Kidney capillary endothelial cell (primary cell): ENCODE data around the gene PPP3CA.
"Not testable (repeated sequence)": the region's sequence is repeated elsewhere in the genome, so short reads cannot be mapped to it uniquely, and the experiment has no call there.

ENCODE experiments used
- DNase-seq: peaks from one replicate; pipeline ENCODE4 v3.0.0-alpha.2; 2018; ENCODE audit warnings: low spot score

The PPP3CA gene

GRCh38 chr4:101101072-101101471, 246.3 kb downstream of the PPP3CA start:
- DNase-seq, result no peak

DNA sequence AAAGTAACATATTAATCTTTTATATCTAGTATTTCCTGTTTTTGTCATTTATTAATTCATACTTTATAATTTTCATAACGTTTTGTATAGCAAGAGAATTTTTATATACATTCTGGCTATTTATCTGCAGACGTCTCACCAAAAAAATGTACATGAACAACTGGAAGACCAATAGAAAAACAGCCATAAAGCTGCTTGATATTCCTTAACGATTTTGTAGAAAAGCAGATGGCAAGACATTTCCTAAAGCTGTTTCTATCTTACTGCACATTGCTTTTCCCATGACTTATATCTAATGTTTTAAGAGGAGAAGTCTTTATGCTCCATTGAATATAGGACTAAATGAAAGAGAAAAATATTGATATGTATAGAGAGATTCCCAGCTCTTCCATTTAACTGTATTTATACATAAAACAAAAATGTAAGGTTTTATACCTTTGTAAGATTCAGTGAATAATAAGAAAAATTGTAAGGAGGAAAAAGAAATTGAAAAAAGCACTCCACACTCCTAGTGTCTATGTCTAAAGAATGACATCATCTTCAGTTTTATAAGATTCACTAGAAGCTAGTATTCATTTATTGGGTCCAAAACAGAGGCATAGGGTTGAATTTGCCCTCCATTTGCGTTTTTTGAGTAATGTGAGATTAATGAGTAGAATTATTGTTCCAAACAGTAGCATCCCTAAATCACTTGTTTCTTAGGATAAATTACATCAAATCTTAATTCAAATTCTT, 248.5 kb downstream of the PPP3CA start:
- no peak for DNase-seq

DNA sequence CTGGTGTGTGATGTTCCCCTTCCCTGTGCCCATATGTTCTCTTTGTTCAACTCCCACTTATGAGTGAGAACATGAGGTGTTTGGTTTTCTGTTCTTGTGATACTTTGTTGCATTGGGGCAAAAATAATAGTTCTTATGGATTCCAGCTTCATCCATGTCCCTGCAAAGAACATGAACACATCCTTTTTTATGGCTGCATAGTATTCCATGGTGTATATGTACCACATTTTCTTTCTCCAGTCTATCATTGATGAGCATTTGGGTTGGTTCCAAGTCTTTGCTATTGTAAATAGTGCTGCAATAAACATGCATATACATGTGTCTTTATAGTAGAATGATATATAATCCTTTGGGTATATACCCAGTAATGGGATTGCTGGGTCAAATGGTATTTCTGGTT, 254.7 kb downstream of the PPP3CA start:
- not testable (repeated sequence) for DNase-seq

DNA sequence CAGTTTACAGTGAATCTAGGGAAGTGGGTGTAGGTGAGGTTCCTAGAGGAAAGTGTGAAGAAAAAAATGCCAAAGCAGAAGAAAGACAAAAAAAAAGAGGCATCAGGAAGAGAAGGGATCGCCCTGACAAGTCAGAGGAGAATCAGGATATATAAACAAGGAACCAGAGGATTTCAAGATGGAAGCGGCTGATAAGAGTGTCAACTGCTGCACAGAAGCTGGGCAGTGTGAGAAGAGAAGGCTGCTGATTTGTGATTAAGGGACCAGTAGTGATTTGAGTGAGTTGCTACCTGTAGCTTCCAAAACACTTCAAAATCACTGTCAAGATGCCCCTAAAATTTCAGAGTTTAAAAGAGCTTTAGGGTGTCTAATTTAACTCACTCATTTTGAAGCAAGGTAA, 258.2 kb downstream of the PPP3CA start:
- no peak for DNase-seq

- DNase-seq, result no peak
Observed at GRCh38 chr4:101086801-101087586, 260.3 kb downstream of the PPP3CA start.

GRCh38 chr4:101083131-101083530, 264.2 kb downstream of the PPP3CA start:
- no peak for DNase-seq

DNA sequence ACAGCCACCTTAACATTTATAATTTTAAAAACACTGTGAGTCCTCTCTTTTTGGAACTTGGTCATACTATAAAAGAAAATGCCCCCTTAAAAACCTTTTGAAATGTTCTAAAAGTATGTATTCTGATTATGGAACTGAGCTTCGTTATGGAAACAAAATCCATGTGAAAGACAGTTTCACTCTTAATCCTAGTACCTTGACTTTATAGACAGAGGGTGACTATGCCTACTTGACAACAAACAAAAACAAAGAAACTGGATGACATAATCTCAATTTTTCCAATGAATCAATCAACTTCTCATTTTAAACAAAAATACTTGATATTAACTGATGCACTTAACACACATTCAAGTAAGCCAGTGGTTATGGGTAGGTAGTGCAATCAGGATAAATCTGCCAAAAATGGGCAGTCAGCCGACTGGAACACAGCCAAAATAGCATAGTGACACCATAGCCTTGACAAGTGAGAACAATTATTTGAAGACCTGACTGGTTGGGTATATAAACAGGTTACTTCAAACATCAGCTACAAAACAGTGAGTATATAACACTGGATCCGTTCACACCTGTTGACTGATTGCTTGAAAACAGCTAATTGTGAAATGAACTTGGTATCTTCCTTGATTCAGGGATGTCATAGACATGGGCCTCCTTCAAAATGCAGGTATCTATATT, 265.5 kb downstream of the PPP3CA start:
- no peak for DNase-seq

- no peak for DNase-seq
Observed at GRCh38 chr4:101081166-101081565, 266.2 kb downstream of the PPP3CA start.

DNA sequence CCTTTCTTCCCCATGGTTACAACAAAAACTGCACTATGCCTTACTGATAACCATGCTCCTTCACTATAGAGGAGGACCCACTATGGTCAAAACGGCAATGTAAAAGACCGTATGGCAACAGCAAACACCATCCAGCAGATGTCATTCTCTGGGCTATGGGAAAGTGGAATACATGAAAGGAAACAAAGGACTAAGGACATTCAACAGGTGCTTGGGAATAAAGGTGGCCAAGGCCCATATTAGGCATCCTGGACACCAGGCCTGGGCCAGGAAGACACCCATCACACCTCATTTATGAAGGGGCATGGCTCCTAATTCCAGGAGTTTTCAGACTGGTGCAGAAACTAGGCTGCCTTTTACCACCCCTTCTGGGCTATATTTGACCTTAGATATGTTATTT, 268.4 kb downstream of the PPP3CA start:
- DNase-seq, result no peak

- no peak for DNase-seq
Observed at GRCh38 chr4:101076032-101076431, 271.3 kb downstream of the PPP3CA start.

GRCh38 chr4:101075536-101075935, 271.8 kb downstream of the PPP3CA start:
- no peak for DNase-seq

DNA sequence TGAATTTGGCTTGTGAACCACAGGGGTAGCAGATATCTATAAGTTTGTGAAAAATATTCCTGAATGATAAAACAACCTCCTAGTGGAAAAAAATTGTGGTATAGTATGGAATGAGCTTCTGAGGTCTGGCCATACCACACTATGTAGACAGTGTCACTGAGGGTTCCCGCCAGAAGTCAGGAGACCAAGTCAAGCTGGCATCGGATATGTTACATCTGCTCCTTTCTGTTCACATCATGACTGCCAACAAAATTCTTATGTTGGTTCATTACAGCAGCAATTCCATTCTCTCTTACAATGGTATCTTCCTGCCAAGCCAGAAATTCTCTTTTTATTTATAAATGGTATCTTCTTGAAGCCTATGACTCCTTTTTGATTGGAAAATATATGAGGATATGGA, 273.0 kb downstream of the PPP3CA start:
- no peak for DNase-seq

DNA sequence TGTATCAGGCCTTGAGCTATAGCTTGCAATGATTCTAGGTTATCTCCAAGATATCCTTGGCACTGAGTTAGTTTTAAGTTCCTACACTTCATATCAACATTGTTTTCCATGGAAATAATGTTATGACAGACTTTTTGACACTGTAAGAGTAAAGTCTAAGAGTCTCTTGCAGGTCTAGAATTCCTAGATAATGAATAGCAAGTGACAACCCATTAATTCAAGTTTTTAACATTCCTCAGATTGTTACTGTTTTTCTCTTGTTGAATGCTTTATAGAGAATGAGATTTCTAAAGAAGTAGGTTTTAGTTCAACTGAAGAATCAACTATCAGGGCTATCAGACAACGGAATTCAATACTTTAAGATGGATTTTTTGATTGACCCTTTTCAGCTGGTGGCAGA, 276.1 kb downstream of the PPP3CA start:
- no peak for DNase-seq

DNA sequence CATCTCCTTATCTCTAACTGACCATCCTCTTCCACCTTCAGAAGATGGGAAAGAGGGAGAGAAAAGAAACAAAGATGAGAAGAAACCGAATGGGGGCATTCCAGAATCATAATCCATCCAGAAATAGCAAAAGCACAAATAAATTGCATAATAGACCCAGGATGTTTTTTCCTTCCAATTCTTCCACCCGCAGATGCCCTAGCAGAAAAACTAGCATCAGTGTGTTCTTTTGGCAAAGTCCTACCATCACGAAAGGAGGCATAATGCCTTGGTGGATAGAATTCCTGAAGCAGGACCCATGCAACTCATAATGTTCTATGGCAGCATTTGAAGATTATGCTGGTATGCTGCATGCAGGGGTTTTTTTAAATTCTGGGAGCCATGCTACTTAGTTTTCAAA, 279.2 kb downstream of the PPP3CA start:
- DNase-seq, result no peak

GRCh38 chr4:101067383-101067782, 279.9 kb downstream of the PPP3CA start:
- no peak for DNase-seq

GRCh38 chr4:101066626-101067170, 280.6 kb downstream of the PPP3CA start:
- DNase-seq, result no peak

GRCh38 chr4:101065935-101066485, 281.3 kb downstream of the PPP3CA start:
- DNase-seq, result no peak

DNA sequence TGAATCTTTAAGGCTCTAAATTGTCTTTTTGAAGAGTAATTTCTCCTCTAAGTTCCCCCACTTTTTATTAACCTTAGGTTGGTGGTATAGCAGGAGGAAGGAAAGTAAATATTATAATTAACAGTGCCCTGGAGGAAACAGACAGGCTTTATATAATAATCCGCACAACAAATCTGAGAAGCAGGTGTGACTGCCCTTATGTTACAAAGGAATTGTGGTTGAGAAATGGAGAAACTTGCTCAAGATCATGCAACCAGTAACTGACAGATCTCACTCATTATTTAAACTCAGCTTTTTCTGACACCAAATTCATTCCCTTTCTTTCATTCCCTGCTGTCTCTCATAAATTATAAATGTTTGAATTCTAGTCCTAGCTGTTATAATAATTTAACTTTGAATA, 282.0 kb downstream of the PPP3CA start:
- DNase-seq, result no peak

GRCh38 chr4:101064541-101065180, 282.7 kb downstream of the PPP3CA start:
- no peak for DNase-seq

- no peak for DNase-seq
Observed at GRCh38 chr4:101055392-101055791, 291.9 kb downstream of the PPP3CA start.

- DNase-seq, result no peak
Observed at GRCh38 chr4:101050837-101051205, 296.5 kb downstream of the PPP3CA start.
